HG03469 (cell line): ENCODE results near the gene SAPCD1.
A peak's percentile ranks its signal among the peaks of the same experiment; 100 is the strongest.

Experiments
- ATAC-seq: cut with Tn5 transposase; IDR thresholded peaks from one replicate; pipeline ENCODE4 v1.9.1; 2021; ENCODE audit warnings: mild to moderate bottlenecking, moderate library complexity, moderate number of reproducible peaks; ENCODE audit not compliant: unreplicated experiment

The SAPCD1 gene

GRCh38 chr6:31728767-31729514 is 33.5 kb upstream of the SAPCD1 start, which contains the start of gene DDAH2:
Gene DDAH2, minus strand, starts transcription at chr6:31729299. Its CDS starts 138 bp downstream, at chr6:31729161.
- ATAC-seq, result no peak

- no peak for ATAC-seq
These were observed 32.9 kb upstream of the SAPCD1 start for GRCh38 chr6:31729515-31729978.

GRCh38 chr6:31729979-31730630 is 32.4 kb upstream of the SAPCD1 start:
- ATAC-seq, result no peak

GRCh38 chr6:31730631-31731086 is 31.8 kb upstream of the SAPCD1 start:
- ATAC-seq, result no peak

- no peak for ATAC-seq
These were observed 30.4 kb upstream of the SAPCD1 start for GRCh38 chr6:31732029-31732428.

GRCh38 chr6:31733734-31734133 is 28.7 kb upstream of the SAPCD1 start:
- no peak for ATAC-seq

GRCh38 chr6:31734247-31734820 is 28.1 kb upstream of the SAPCD1 start:
- no peak for ATAC-seq

- ATAC-seq, result no peak
These were observed 27.5 kb upstream of the SAPCD1 start for GRCh38 chr6:31734821-31735406.

- ATAC-seq, result no peak
These were observed 26.3 kb upstream of the SAPCD1 start, which contains the start of gene CLIC1 for GRCh38 chr6:31736021-31736767. Gene CLIC1, minus strand, starts transcription at chr6:31736530. Its CDS starts 230 bp downstream, at chr6:31736300.

- no peak for ATAC-seq
These were observed 25.6 kb upstream of the SAPCD1 start for GRCh38 chr6:31736768-31737314.

GRCh38 chr6:31737315-31737990 is 25.0 kb upstream of the SAPCD1 start:
- ATAC-seq, result no peak

- ATAC-seq, result no peak
These were observed 24.2 kb upstream of the SAPCD1 start for GRCh38 chr6:31737991-31738979.

GRCh38 chr6:31739639-31740396 is 22.6 kb upstream of the SAPCD1 start, which contains the start of gene MSH5:
Gene MSH5, plus strand, starts transcription at chr6:31740005. Its CDS starts 462 bp downstream, at chr6:31740467.
- ATAC-seq, result peak; percentile 57

GRCh38 chr6:31740397-31741223 is 21.8 kb upstream of the SAPCD1 start:
- ATAC-seq, result no peak

GRCh38 chr6:31741815-31742214 is 20.6 kb upstream of the SAPCD1 start:
- ATAC-seq, result no peak

- ATAC-seq, result no peak
These were observed 19.6 kb upstream of the SAPCD1 start for GRCh38 chr6:31742894-31743293.

- ATAC-seq, result no peak
These were observed 18.0 kb upstream of the SAPCD1 start for GRCh38 chr6:31744422-31744821.
